GM12878 (cell line): ENCODE data around the gene TP63. TPM values are rescaled to one million over a fixed set of nuclear protein-coding genes. Genes with fewer than 3 reads are reported as not detected.

Experiments used
- ATAC-seq: fragments of 200-7000 bp; cut with Tn5 transposase; 3 replicates; pipeline ENCODE4 v1.9.1; 2020; ENCODE audit warnings: mild to moderate bottlenecking, moderate library complexity
- BruUV-seq: library from RNA; stranded (reverse); fragments of 400-500 nt; replicated peaks from 2 replicates; lab custom pipeline; 2021; lab: Mats Ljungman, UMichigan
- CTCF ChIA-PET: fragments of 300-600 bp; sonication (Branson Sonifier 250); formaldehyde crosslinking; extraction: SDS; loops from one replicate; lab custom pipeline; 2021; ENCODE audit warnings: inconsistent platforms; lab: Yijun Ruan, JAX
- POLR2A ChIA-PET: fragments of 350-600 bp; formaldehyde crosslinking; extraction: SDS; loops from one replicate; lab custom pipeline; 2021; ENCODE audit warnings: inconsistent platforms; lab: Charles Lee
- RAD21 ChIA-PET: fragments of 300-600 bp; sonication (Branson Sonifier 250); formaldehyde crosslinking; loops from one replicate; lab custom pipeline; 2023; ENCODE audit warnings: antibody characterized with exemption; ENCODE audit not compliant: unreplicated experiment; lab: Charles Lee
- SMC1A ChIA-PET: fragments of 300-600 bp; sonication (Branson Sonifier 250); formaldehyde crosslinking; loops from one replicate; lab custom pipeline; 2023; ENCODE audit not compliant: unreplicated experiment, uncharacterized antibody; lab: Charles Lee
- DNase-seq: peaks from one replicate; pipeline ENCODE4 v3.0.0-alpha.2; 2011; ENCODE audit warnings: low read depth, low spot score
- FAIRE-seq: peaks from 3 replicates; lab custom pipeline; 2011; peaks lifted over from hg19 to GRCh38; lab: Jason Lieb, UNC
- H2AFZ ChIP-seq: 2 replicates; pipeline ENCODE4 v1.6.0; 2011; ENCODE audit warnings: low read depth, low read length, control low read depth; ENCODE audit not compliant: control insufficient read depth
- H3K27ac ChIP-seq: 2 replicates; pipeline ENCODE4 v1.5.1; 2011; ENCODE audit warnings: control low read depth; ENCODE audit not compliant: control insufficient read depth, insufficient read depth
- H3K27me3 ChIP-seq, 2 experiments: replicated peaks in 1 of 2; 2 replicates each; pipeline versions ENCODE4 v1.6.0 to v1.6.1; 2011; ENCODE audit warnings: low read length in 1 of 2; ENCODE audit not compliant: control insufficient read depth in 2 of 2, insufficient read depth in 2 of 2
- H3K36me3 ChIP-seq, 2 experiments: 2 replicates each; pipeline ENCODE4 v1.5.1; 2011; ENCODE audit warnings: low read length in 1 of 2; ENCODE audit not compliant: control insufficient read depth in 2 of 2, insufficient read depth in 2 of 2
- H3K4me1 ChIP-seq: 2 replicates; pipeline ENCODE4 v1.6.1; 2011; ENCODE audit warnings: mild to moderate bottlenecking, low read length, moderate library complexity, mixed read lengths; ENCODE audit not compliant: control insufficient read depth, insufficient read depth
- H3K4me2 ChIP-seq: 2 replicates; pipeline ENCODE4 v1.6.0; 2011; ENCODE audit warnings: control low read depth; ENCODE audit not compliant: control insufficient read depth, insufficient read depth
- H3K4me3 ChIP-seq: fragments of 200-600 bp; sonication (generic); 2 replicates; pipeline ENCODE4 v1.5.1; 2016
- H3K79me2 ChIP-seq: 2 replicates; pipeline ENCODE4 v1.6.0; 2011; ENCODE audit warnings: low read length; ENCODE audit not compliant: control insufficient read depth, insufficient read depth
- H3K9ac ChIP-seq: 2 replicates; pipeline ENCODE4 v1.8.0; 2011; ENCODE audit warnings: low read length, control low read depth, mixed read lengths; ENCODE audit not compliant: control insufficient read depth, insufficient read depth
- H3K9me3 ChIP-seq: replicated peaks from 3 replicates; pipeline ENCODE4 v1.5.1; 2011; ENCODE audit warnings: mild to moderate bottlenecking, low read length; ENCODE audit not compliant: control insufficient read depth, insufficient read depth
- H4K20me1 ChIP-seq: 2 replicates; pipeline ENCODE4 v1.6.0; 2011; ENCODE audit not compliant: control insufficient read depth, insufficient read depth
- FOXM1 ChIP-seq: IDR thresholded peaks from 2 replicates; pipeline ENCODE4 v1.6.1; 2012; ENCODE audit warnings: low read depth, mild to moderate bottlenecking, inconsistent platforms, low read length, moderate library complexity
- GATAD2B ChIP-seq: fragments of 450-650 bp; conservative IDR thresholded peaks from 2 replicates; pipeline ENCODE4 v1.6.1; 2017; ENCODE audit warnings: low read depth, mild to moderate bottlenecking, moderate library complexity
- HDGF ChIP-seq: fragments of 450-650 bp; IDR thresholded peaks from 2 replicates; pipeline ENCODE4 v1.6.1; 2016; ENCODE audit warnings: antibody characterized with exemption
- KLF5 ChIP-seq: fragments of 450-650 bp; IDR thresholded peaks from 2 replicates; pipeline ENCODE4 v1.6.1; 2014; ENCODE audit warnings: mild to moderate bottlenecking; ENCODE audit not compliant: partially characterized antibody
- RAD21 ChIP-seq: IDR thresholded peaks from 2 replicates; pipeline ENCODE4 v1.6.1; 2011; ENCODE audit warnings: mild to moderate bottlenecking, low read depth, low read length, moderate library complexity; ENCODE audit not compliant: insufficient read depth
- RAD51 ChIP-seq: fragments of 450-650 bp; IDR thresholded peaks from 2 replicates; pipeline ENCODE4 v1.6.1; 2016; ENCODE audit warnings: moderate library complexity, mild to moderate bottlenecking, inconsistent platforms
- RELA ChIP-seq: fragments of 450-650 bp; IDR thresholded peaks from 2 replicates; pipeline ENCODE4 v1.8.0; 2014; ENCODE audit warnings: borderline replicate concordance; ENCODE audit not compliant: partially characterized antibody
- SP1 ChIP-seq: IDR thresholded peaks from one replicate; pipeline ENCODE4 v1.6.1; 2011; ENCODE audit warnings: low read depth, low read length
- SREBF2 ChIP-seq: IDR thresholded peaks from 2 replicates; pipeline ENCODE4 v1.6.1; 2012; ENCODE audit warnings: mild to moderate bottlenecking, low read length
- STAT3 ChIP-seq: IDR thresholded peaks from 2 replicates; pipeline ENCODE4 v1.6.1; 2011; ENCODE audit warnings: low read depth, low read length, improper control_type of control experiment
- WGBS: methylation state at CpG from one replicate; pipeline ENCODE4 v1.1.6; 2016; ENCODE audit warnings: low lambda C conversion rate; ENCODE audit not compliant: insufficient replicate concordance, insufficient coverage; ENCODE audit errors: missing lambda C conversion rate; 5-methylcytosine and 5-hydroxymethylcytosine counted together
- in situ Hi-C: fragments of 300-500 bp; cut with MboI; formaldehyde crosslinking; loops from 9 replicates; pipeline ENCODE4 v1.14.3; 2018; ENCODE audit warnings: mixed read lengths
- intact Hi-C: fragments of 100-400 bp; cut with micrococcal nuclease; formaldehyde crosslinking; loops from one replicate; pipeline ENCODE4 v1.14.2; 2022; ENCODE audit not compliant: unreplicated experiment
- polyA plus RNA-seq, 11 experiments: library from polyadenylated mRNA; depleted of rRNA in 4 of 11; unstranded in 6 of 11; stranded (reverse) in 5 of 11; fragments of >200 nt; fragmentation: Nextera tagmentation in 4 of 11; fragmentation: Illumina TruSeq in 1 of 11; extraction: Ambion mirVana in 4 of 11; extraction: Trizol in 1 of 11; gene quantifications; 1 replicate in 1 of 11; 2 replicates in 10 of 11; pipeline versions ENCODE4 v1.2.1 to v1.2.3, GENCODE V29; 2011 to 2016; ENCODE audit warnings: inconsistent platforms in 2 of 11, missing spikeins in 2 of 11, low read depth in 1 of 11
- total RNA-seq, 4 experiments: library from RNA; depleted of rRNA in 3 of 4; stranded (reverse); fragments of >200 nt in 3 of 4; fragmentation: Illumina TruSeq in 1 of 4; extraction: Trizol in 1 of 4; gene quantifications; 2 replicates each; pipeline versions ENCODE4 v1.2.1 to v1.2.3, GENCODE V29; 2013 to 2021
- TF ChIP-seq, protein P1 (sequence below): IDR thresholded peaks from 2 replicates; pipeline ENCODE4 v1.6.1; 2012; ENCODE audit warnings: mild to moderate bottlenecking, low read depth, low read length
- TF ChIP-seq, protein P2 (sequence below): fragments of 450-650 bp; IDR thresholded peaks from 2 replicates; pipeline ENCODE4 v1.6.1; 2017; ENCODE audit warnings: mild to moderate bottlenecking, moderate library complexity
- TF ChIP-seq, protein P3 (sequence below): fragments of 450-650 bp; IDR thresholded peaks from 2 replicates; pipeline ENCODE4 v1.6.1; 2017; ENCODE audit warnings: low read depth, mild to moderate bottlenecking, moderate library complexity
- TF ChIP-seq, protein P4 (sequence below): IDR thresholded peaks from 2 replicates; pipeline ENCODE4 v1.6.1; 2012; ENCODE audit warnings: low read depth, low read length, improper control_type of control experiment

Gene TP63
- total and polyA plus RNA-seq, 10 of the 15 experiments (the other 5 are each of a cell fraction or from before 2014, with no cell fraction given), result 1.4 to 10.8 (median 6.2) TPM

DNA sequence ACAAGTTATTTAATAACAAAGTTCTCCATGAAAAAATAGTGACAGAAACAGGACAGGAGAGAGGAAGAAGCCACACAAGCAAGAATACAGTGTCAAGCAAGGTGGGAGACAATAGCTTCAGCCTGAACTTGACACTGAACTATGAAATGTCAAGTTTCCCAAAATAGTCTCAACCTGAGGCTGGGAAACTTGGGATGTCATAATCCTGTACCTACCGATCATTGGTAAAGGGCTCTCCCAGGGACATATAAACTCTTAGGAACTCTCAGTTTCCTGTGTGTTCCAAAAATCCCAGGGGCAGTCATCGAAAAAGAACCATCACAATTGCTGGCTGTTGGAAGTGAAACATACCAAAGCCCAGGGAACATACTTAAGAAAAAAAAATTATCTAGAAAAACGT, 277.9 kb downstream of the TP63 start (continued):
- no peak for TF ChIP-seq HDGF
- TF ChIP-seq, protein P1, sequence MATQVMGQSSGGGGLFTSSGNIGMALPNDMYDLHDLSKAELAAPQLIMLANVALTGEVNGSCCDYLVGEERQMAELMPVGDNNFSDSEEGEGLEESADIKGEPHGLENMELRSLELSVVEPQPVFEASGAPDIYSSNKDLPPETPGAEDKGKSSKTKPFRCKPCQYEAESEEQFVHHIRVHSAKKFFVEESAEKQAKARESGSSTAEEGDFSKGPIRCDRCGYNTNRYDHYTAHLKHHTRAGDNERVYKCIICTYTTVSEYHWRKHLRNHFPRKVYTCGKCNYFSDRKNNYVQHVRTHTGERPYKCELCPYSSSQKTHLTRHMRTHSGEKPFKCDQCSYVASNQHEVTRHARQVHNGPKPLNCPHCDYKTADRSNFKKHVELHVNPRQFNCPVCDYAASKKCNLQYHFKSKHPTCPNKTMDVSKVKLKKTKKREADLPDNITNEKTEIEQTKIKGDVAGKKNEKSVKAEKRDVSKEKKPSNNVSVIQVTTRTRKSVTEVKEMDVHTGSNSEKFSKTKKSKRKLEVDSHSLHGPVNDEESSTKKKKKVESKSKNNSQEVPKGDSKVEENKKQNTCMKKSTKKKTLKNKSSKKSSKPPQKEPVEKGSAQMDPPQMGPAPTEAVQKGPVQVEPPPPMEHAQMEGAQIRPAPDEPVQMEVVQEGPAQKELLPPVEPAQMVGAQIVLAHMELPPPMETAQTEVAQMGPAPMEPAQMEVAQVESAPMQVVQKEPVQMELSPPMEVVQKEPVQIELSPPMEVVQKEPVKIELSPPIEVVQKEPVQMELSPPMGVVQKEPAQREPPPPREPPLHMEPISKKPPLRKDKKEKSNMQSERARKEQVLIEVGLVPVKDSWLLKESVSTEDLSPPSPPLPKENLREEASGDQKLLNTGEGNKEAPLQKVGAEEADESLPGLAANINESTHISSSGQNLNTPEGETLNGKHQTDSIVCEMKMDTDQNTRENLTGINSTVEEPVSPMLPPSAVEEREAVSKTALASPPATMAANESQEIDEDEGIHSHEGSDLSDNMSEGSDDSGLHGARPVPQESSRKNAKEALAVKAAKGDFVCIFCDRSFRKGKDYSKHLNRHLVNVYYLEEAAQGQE, result no peak

DNA sequence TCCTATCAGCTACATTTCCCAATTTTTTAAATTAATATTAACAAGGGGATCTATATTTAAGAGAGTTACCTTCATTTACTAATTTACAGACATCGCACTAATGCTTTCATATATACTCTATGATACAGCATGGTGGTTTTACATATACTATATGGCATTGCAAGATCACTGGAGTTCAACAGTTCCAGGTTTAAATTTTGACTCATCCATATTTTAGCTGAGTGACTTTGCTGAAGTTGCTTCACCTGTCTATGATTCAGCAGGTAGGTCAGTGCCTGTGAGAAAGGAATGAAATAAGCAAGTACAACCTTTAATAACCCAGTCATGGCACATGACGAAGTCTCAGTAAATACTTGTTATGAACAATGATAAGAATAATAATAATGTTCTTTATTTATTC, 278.4 kb downstream of the TP63 start:
- Histone ChIP-seq H3K4me1 (no peaks in the 10 kb centered on the region), H3K9ac (no peak overlapping the region), H3K9me3 (no peaks in the 10 kb centered on the region), H4K20me1 (no peaks in the 10 kb centered on the region), H3K27ac (no peak overlapping the region), H3K27me3 (no peaks in the 10 kb centered on the region), H3K4me2 (no peak overlapping the region), H3K4me3 (no peak overlapping the region), H3K36me3 (no peaks in the 10 kb centered on the region), H3K79me2 (no peaks in the 10 kb centered on the region), H2AFZ (no peak overlapping the region)
- 27% methylated on average over 2 of the region's 2 CpGs for WGBS
- in situ Hi-C loops (no loop called here), intact Hi-C loops (no loop called here)
- ChIA-PET POLR2A (no interaction called here), RAD21 (no interaction called here), CTCF (no interaction called here), SMC1A (no interaction called here)
- BruUV-seq, result no TSS peak
- no peak for ATAC-seq
- DNase-seq, result no peak
- no peak for FAIRE-seq
- TF ChIP-seq SREBF2 (no peak), HDGF (no peak), GATAD2B (no peak), RAD21 (no peak), SP1 (no peak), FOXM1 (no peak), KLF5 (no peak), STAT3 (no peak), RELA (no peak), RAD51 (no peak)
- TF ChIP-seq, protein P2, sequence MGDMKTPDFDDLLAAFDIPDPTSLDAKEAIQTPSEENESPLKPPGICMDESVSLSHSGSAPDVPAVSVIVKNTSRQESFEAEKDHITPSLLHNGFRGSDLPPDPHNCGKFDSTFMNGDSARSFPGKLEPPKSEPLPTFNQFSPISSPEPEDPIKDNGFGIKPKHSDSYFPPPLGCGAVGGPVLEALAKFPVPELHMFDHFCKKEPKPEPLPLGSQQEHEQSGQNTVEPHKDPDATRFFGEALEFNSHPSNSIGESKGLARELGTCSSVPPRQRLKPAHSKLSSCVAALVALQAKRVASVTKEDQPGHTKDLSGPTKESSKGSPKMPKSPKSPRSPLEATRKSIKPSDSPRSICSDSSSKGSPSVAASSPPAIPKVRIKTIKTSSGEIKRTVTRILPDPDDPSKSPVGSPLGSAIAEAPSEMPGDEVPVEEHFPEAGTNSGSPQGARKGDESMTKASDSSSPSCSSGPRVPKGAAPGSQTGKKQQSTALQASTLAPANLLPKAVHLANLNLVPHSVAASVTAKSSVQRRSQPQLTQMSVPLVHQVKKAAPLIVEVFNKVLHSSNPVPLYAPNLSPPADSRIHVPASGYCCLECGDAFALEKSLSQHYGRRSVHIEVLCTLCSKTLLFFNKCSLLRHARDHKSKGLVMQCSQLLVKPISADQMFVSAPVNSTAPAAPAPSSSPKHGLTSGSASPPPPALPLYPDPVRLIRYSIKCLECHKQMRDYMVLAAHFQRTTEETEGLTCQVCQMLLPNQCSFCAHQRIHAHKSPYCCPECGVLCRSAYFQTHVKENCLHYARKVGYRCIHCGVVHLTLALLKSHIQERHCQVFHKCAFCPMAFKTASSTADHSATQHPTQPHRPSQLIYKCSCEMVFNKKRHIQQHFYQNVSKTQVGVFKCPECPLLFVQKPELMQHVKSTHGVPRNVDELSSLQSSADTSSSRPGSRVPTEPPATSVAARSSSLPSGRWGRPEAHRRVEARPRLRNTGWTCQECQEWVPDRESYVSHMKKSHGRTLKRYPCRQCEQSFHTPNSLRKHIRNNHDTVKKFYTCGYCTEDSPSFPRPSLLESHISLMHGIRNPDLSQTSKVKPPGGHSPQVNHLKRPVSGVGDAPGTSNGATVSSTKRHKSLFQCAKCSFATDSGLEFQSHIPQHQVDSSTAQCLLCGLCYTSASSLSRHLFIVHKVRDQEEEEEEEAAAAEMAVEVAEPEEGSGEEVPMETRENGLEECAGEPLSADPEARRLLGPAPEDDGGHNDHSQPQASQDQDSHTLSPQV, result no peak
- TF ChIP-seq, protein P3, sequence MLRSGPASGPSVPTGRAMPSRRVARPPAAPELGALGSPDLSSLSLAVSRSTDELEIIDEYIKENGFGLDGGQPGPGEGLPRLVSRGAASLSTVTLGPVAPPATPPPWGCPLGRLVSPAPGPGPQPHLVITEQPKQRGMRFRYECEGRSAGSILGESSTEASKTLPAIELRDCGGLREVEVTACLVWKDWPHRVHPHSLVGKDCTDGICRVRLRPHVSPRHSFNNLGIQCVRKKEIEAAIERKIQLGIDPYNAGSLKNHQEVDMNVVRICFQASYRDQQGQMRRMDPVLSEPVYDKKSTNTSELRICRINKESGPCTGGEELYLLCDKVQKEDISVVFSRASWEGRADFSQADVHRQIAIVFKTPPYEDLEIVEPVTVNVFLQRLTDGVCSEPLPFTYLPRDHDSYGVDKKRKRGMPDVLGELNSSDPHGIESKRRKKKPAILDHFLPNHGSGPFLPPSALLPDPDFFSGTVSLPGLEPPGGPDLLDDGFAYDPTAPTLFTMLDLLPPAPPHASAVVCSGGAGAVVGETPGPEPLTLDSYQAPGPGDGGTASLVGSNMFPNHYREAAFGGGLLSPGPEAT, result no peak
- TF ChIP-seq, protein P4, sequence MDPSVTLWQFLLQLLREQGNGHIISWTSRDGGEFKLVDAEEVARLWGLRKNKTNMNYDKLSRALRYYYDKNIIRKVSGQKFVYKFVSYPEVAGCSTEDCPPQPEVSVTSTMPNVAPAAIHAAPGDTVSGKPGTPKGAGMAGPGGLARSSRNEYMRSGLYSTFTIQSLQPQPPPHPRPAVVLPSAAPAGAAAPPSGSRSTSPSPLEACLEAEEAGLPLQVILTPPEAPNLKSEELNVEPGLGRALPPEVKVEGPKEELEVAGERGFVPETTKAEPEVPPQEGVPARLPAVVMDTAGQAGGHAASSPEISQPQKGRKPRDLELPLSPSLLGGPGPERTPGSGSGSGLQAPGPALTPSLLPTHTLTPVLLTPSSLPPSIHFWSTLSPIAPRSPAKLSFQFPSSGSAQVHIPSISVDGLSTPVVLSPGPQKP, result no peak
